Thoracic aorta (tissue), 2 donors: ENCODE results near the gene MON2. TPM values are rescaled to one million over a fixed set of nuclear protein-coding genes. Genes with fewer than 3 reads are reported as not detected.

Experiments used
- ATAC-seq: fragments of 150-250 bp; one replicate; pipeline ENCODE4 v1.8.0; 2017; ENCODE audit warnings: low read depth; ENCODE audit not compliant: insufficient number of reproducible peaks, low FRiP score
- DNase-seq: peaks from one replicate; pipeline ENCODE4 v3.0.0-alpha.2; 2020; ENCODE audit warnings: low spot score
- H3K27ac ChIP-seq, 2 donors: fragments of 200-600 bp; sonication (generic); 1 replicate in 1 of 2; 2 replicates in 1 of 2; pipeline ENCODE4 v1.5.1; 2016; ENCODE audit warnings: mild to moderate bottlenecking in 2 of 2, moderate library complexity in 2 of 2
- H3K27me3 ChIP-seq: fragments of 200-600 bp; sonication (generic); replicated peaks from 2 replicates; pipeline ENCODE4 v1.6.0; 2016; ENCODE audit warnings: mild to moderate bottlenecking; ENCODE audit not compliant: insufficient read depth
- H3K36me3 ChIP-seq: fragments of 200-600 bp; sonication (generic); one replicate; pipeline ENCODE4 v1.5.1; 2016
- H3K4me1 ChIP-seq, 2 donors: fragments of 200-600 bp; sonication (generic); 1 replicate in 1 of 2; 2 replicates in 1 of 2; pipeline versions ENCODE4 v1.5.1 to v1.6.0; 2016; ENCODE audit warnings: low read depth in 2 of 2, mild to moderate bottlenecking in 1 of 2; ENCODE audit not compliant: control insufficient read depth in 1 of 2
- H3K4me3 ChIP-seq: fragments of 200-600 bp; sonication (generic); 2 replicates; pipeline ENCODE4 v1.5.1; 2016; ENCODE audit warnings: mild to moderate bottlenecking
- H3K9me3 ChIP-seq: fragments of 200-600 bp; sonication (generic); 2 replicates; pipeline ENCODE4 v1.5.1; 2016
- total RNA-seq, 2 donors: library from RNA; depleted of rRNA; stranded (reverse); fragments of >200 nt; gene quantifications; one replicate each; pipeline versions ENCODE4 v1.1.0 to v1.2.3, GENCODE V29; 2016
- TF ChIP-seq, protein P1 (sequence below): fragments of 200-600 bp; sonication (generic); IDR thresholded peaks from one replicate; pipeline ENCODE4 v1.5.1; 2019; ENCODE audit warnings: antibody characterized with exemption

Gene MON2
- total RNA-seq, 2 donors from 2014 or later = 73.0 to 154 TPM

DNA sequence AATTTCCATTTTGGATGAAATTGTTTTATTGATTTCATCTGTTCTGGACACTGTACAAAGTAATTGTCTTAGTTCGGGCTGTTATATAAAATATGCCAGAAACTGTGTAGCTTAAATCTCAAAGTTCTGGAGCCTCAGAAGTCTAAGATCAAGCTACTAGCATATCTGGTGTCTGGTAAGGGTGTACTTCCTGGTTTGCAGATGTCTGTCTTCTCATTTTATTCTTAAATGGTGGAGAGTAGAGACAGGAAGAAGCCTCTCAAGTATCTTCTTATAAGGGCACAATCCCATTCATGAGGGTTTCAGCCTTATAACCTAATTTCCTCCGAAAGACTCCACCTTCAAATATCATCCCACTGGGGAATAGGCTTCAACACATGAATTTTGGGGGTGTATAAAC, 51.3 kb downstream of the MON2 start:
- DNase-seq (no peak), ATAC-seq (no peak)
- TF ChIP-seq, protein P1, sequence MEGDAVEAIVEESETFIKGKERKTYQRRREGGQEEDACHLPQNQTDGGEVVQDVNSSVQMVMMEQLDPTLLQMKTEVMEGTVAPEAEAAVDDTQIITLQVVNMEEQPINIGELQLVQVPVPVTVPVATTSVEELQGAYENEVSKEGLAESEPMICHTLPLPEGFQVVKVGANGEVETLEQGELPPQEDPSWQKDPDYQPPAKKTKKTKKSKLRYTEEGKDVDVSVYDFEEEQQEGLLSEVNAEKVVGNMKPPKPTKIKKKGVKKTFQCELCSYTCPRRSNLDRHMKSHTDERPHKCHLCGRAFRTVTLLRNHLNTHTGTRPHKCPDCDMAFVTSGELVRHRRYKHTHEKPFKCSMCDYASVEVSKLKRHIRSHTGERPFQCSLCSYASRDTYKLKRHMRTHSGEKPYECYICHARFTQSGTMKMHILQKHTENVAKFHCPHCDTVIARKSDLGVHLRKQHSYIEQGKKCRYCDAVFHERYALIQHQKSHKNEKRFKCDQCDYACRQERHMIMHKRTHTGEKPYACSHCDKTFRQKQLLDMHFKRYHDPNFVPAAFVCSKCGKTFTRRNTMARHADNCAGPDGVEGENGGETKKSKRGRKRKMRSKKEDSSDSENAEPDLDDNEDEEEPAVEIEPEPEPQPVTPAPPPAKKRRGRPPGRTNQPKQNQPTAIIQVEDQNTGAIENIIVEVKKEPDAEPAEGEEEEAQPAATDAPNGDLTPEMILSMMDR = no peak
- Histone ChIP-seq H3K4me3 (no peak overlapping the region), H3K9me3 (no peaks in the 10 kb centered on the region), H3K4me1 (peaks cover 0 to 4% of the 10 kb centered on the region in 2 donors), H3K36me3 (no peaks in the 10 kb centered on the region), H3K27me3 (no peaks in the 10 kb centered on the region), H3K27ac (no peak overlapping the region)

DNA sequence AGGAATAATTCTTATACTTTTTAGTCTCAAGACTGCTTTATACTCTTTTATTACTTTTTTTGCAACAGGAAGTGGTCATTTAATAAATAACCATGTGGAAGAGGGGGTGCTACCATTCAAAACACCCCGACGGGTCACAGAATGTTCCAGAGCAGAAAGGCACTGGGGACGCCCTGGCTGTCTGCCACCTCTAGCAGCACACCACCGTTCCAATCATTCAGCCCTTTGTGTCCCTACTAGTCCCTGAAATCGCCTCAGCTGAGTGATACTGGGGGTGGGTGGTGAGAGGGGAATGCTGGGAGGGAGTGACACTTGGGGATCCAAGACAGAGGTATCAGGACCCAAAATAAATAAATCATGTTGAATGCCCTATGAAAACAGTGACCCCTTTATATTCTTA, 52.4 kb downstream of the MON2 start:
- no peak for ATAC-seq
- Histone ChIP-seq H3K27ac (peak overlapping the region in 1 of 2 donors; percentile 15), H3K9me3 (no peaks in the 10 kb centered on the region), H3K4me3 (no peak overlapping the region), H3K27me3 (no peaks in the 10 kb centered on the region), H3K36me3 (no peaks in the 10 kb centered on the region), H3K4me1 (peaks cover 3 to 9% of the 10 kb centered on the region in 2 donors)
- TF ChIP-seq, protein P1 = no peak
- DNase-seq = no peak

DNA sequence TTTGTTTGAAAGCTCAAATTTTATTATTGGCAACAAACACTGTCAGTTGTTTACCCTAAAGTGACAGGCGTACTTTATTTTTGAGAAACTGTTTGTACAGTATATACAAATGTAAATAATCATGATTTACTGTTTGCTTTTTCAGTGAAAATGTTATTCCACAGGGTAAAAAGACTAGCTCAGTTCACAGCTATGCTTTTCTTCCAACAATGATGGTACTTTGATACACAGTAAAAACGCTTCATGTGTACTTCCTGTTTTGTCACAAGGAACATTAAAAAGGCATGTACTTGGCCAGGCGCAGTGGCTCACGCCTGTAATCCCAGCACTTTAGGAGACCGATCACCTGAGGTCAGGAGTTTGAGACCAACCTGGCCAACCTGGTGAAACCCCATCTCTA, 53.7 kb downstream of the MON2 start:
- H3K9me3 ChIP-seq = no peaks in the 10 kb centered on the region
- no peak overlapping the region for H3K27ac ChIP-seq
- ATAC-seq (no peak), DNase-seq (no peak)
- H3K4me1 ChIP-seq = peaks cover 6 to 20% of the 10 kb centered on the region in 2 donors
- H3K4me3 ChIP-seq = no peak overlapping the region
- H3K27me3 ChIP-seq = no peaks in the 10 kb centered on the region
- no peaks in the 10 kb centered on the region for H3K36me3 ChIP-seq
- TF ChIP-seq, protein P1 = no peak

DNA sequence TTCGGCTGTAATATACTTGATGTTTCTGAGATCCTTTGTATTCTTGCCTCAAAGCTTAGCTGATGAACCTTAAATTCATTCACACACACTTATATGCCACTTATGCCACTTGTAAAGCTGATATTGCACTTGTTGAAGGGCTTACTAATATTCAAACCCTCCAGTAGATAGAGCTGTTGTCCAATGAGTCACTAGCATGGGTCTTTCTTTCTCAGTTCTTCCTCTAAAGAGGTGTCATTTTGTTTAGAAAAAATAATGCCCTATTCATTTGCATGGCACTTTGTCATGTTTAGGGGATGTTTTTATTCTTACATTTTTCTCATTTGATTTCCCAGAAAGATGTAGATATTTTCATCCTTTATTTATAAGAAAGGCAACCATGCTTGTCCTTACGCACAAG, 56.4 kb downstream of the MON2 start:
- Histone ChIP-seq H3K9me3 (no peaks in the 10 kb centered on the region), H3K27ac (no peak overlapping the region), H3K36me3 (no peaks in the 10 kb centered on the region), H3K27me3 (no peaks in the 10 kb centered on the region), H3K4me3 (no peak overlapping the region), H3K4me1 (peaks cover 6 to 20% of the 10 kb centered on the region in 2 donors)
- DNase-seq (no peak), ATAC-seq (no peak)
- TF ChIP-seq, protein P1 = no peak

DNA sequence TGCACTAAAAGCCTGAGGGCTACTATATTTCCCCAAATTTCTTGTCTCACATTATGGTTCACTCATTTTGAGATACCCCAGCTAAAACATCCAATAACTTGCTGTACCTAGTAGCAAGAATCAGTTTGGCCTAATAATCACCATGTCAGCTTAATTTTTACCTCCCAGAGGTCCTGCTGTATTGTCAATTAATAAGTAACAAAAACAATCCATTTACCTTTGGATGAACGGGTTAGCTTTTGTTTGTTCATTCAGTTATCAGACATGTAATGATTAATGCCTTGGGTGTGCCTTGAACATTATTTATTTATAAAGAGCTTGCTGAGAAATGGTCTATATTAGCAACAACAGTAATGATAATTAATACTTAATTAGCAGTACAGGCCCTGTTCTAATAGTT, 57.0 kb downstream of the MON2 start:
- Histone ChIP-seq H3K9me3 (no peaks in the 10 kb centered on the region), H3K4me1 (peaks cover 6 to 16% of the 10 kb centered on the region in 2 donors), H3K27me3 (no peaks in the 10 kb centered on the region), H3K4me3 (no peak overlapping the region), H3K27ac (no peak overlapping the region), H3K36me3 (no peaks in the 10 kb centered on the region)
- no peak for ATAC-seq
- TF ChIP-seq, protein P1 = no peak
- no peak for DNase-seq
